GM12878 (cell line): ENCODE results near the gene ACTL10. TPM values are rescaled to one million over a fixed set of nuclear protein-coding genes. Genes with fewer than 3 reads are reported as not detected.

Source experiments
- BHLHE40 ChIP-seq, 2 experiments: fragments of 450-650 bp in 1 of 2; IDR thresholded peaks; 2 replicates each; pipeline ENCODE4 v1.6.1; 2011 to 2017; ENCODE audit warnings: low read depth in 2 of 2, borderline replicate concordance in 1 of 2, improper control_type of control experiment in 1 of 2, low read length in 1 of 2, mild to moderate bottlenecking in 1 of 2
- EGR1 ChIP-seq, 2 experiments: IDR thresholded peaks; 1 replicate in 1 of 2; 2 replicates in 1 of 2; pipeline ENCODE4 v1.6.1; 2011 to 2012; ENCODE audit warnings: low read depth in 2 of 2, low read length in 2 of 2, borderline replicate concordance in 1 of 2, mild to moderate bottlenecking in 1 of 2, moderate library complexity in 1 of 2
- GABPA ChIP-seq: IDR thresholded peaks from 2 replicates; pipeline ENCODE4 v1.6.1; 2014; ENCODE audit warnings: antibody characterized with exemption, low read depth, mild to moderate bottlenecking, inconsistent platforms
- GATAD2B ChIP-seq: fragments of 450-650 bp; conservative IDR thresholded peaks from 2 replicates; pipeline ENCODE4 v1.6.1; 2017; ENCODE audit warnings: low read depth, mild to moderate bottlenecking, moderate library complexity
- KAT2A ChIP-seq: conservative IDR thresholded peaks from 2 replicates; pipeline ENCODE4 v1.6.1; 2011; ENCODE audit warnings: low read depth, low read length; ENCODE audit not compliant: control insufficient read depth
- POLR2A ChIP-seq: IDR thresholded peaks from 2 replicates; pipeline ENCODE4 v1.6.1; 2011; ENCODE audit warnings: low read depth, mild to moderate bottlenecking, low read length
- RFX5 ChIP-seq: IDR thresholded peaks from 2 replicates; pipeline ENCODE4 v1.6.1; 2011; ENCODE audit warnings: low read depth, low read length, improper control_type of control experiment
- SPI1 ChIP-seq: IDR thresholded peaks from 2 replicates; pipeline ENCODE4 v1.6.1; 2011; ENCODE audit warnings: low read depth, mild to moderate bottlenecking, low read length, moderate library complexity, borderline replicate concordance; ENCODE audit not compliant: insufficient read depth
- YY1 ChIP-seq: IDR thresholded peaks from 2 replicates; pipeline ENCODE4 v1.6.1; 2011; ENCODE audit warnings: low read depth, mild to moderate bottlenecking, low read length
- polyA plus RNA-seq, 11 experiments: library from polyadenylated mRNA; depleted of rRNA in 4 of 11; unstranded in 6 of 11; stranded (reverse) in 5 of 11; fragments of >200 nt; fragmentation: Nextera tagmentation in 4 of 11; fragmentation: Illumina TruSeq in 1 of 11; extraction: Ambion mirVana in 4 of 11; extraction: Trizol in 1 of 11; gene quantifications; 1 replicate in 1 of 11; 2 replicates in 10 of 11; pipeline versions ENCODE4 v1.2.1 to v1.2.3, GENCODE V29; 2011 to 2016; ENCODE audit warnings: inconsistent platforms in 2 of 11, missing spikeins in 2 of 11, low read depth in 1 of 11
- total RNA-seq, 4 experiments: library from RNA; depleted of rRNA in 3 of 4; stranded (reverse); fragments of >200 nt in 3 of 4; fragmentation: Illumina TruSeq in 1 of 4; extraction: Trizol in 1 of 4; gene quantifications; 2 replicates each; pipeline versions ENCODE4 v1.2.1 to v1.2.3, GENCODE V29; 2013 to 2021
- TF ChIP-seq, protein P1 (sequence below), 3 experiments: IDR thresholded peaks in 2 of 3; conservative IDR thresholded peaks in 1 of 3; 2 replicates each; pipeline ENCODE4 v1.5.1; 2011; ENCODE audit warnings: low read depth in 3 of 3, low read length in 3 of 3, mild to moderate bottlenecking in 3 of 3, control low read depth in 2 of 3, moderate library complexity in 2 of 3, inconsistent platforms in 1 of 3, mixed read lengths in 1 of 3; ENCODE audit not compliant: control insufficient read depth in 2 of 3, insufficient read depth in 1 of 3; ENCODE audit errors: extremely low read depth in 1 of 3
- TF ChIP-seq, protein P2 (sequence below): IDR thresholded peaks from 2 replicates; pipeline ENCODE4 v1.6.1; 2012; ENCODE audit warnings: low read depth, low read length, improper control_type of control experiment
- TF ChIP-seq, protein P3 (sequence below): IDR thresholded peaks from 2 replicates; pipeline ENCODE4 v1.6.1; 2011; ENCODE audit warnings: borderline replicate concordance, low read depth, mild to moderate bottlenecking, moderate library complexity, low read length; ENCODE audit not compliant: insufficient read depth, poor library complexity, severe bottlenecking
- TF ChIP-seq, protein P4 (sequence below): fragments of 450-650 bp; IDR thresholded peaks from 2 replicates; pipeline ENCODE4 v1.6.1; 2018; ENCODE audit warnings: borderline replicate concordance, mild to moderate bottlenecking; ENCODE audit not compliant: partially characterized antibody
- TF ChIP-seq, protein P5 (sequence below): fragments of 450-650 bp; conservative IDR thresholded peaks from 2 replicates; pipeline ENCODE4 v1.6.1; 2017; ENCODE audit warnings: mild to moderate bottlenecking, moderate library complexity
- TF ChIP-seq, protein P6 (sequence below): fragments of 450-650 bp; IDR thresholded peaks from 2 replicates; pipeline ENCODE4 v1.6.1; 2017; ENCODE audit warnings: low read depth, mild to moderate bottlenecking, moderate library complexity

Gene ACTL10
- total and polyA plus RNA-seq, 10 of the 15 experiments (the other 5 are each of a cell fraction or from before 2014, with no cell fraction given), result 0.12 to 5.0 (median 0.89) TPM

DNA sequence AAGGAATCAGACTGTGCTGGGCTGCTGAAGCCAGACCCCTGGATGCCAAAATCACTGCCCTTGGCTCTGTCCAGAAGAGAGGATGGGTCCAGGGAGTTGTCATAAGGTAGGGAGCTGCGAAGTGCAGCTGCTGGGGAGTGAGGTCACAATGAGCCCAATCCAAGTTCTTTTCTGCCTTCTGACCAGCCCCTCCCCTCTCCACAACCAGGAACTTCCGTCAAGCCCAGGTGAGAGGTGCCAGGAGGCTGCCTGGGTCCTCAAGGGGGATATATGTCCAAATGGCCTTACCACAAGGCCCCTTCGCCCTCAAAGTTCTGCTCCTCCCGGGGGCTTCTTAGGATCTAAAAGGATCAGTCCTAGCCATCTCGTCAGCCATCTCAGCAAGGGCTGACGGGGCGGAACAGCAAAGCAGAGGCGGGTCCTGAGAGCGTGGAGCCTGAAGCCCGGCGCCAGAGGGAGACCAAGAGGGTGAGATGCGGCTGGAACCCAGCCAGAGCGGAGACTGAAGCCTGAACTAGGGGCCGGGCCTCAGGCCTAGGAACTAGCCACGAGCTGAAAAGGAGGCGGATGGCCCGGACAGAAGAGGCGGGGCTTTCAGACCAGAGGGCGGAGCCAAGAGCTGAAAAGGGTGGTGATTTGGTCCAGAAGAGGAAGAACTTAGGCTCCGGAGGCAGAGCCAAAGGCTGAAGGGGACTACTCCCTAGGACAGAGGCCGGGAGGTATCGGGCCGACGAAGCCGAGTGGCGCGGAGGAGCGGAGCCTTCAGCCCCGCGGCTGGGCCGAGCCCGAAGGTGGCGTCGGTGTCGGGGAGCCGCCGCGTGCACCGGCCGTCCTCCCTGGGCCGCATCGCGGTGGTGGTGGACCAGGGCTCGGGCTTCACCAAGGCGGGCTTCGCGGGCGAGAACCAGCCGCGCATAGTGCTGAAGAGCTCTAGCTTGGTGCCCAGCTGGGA, at the start of gene ACTL10 (continued):
- TF ChIP-seq EGR1 (IDR thresholded peaks at IDR 0.05; ENCODE audit: borderline replicate concordance in 1 of 2, low read depth in 2 of 2, low read length in 2 of 2) (peak in 1 of 2 experiments; percentile 48; a peak in 1 of 3 replicates), RFX5 (peak; percentile 47; the same call in 1 of the 2 replicates), SPI1 (0 out of 2 replicates have a peak, but pooled peaks have one; percentile 1), BHLHE40 (IDR thresholded peaks at IDR 0.05; ENCODE audit: borderline replicate concordance in 1 of 2, low read depth in 2 of 2, low read length in 1 of 2) (0 out of 4 replicates have a peak, but pooled peaks of 1 of the 2 experiments have one; percentile 23), GABPA (no peak), KAT2A (no peak), GATAD2B (0 out of 2 replicates have a peak, but pooled peaks have one; percentile 49), POLR2A (peak; percentile 79), YY1 (0 out of 2 replicates have a peak, but pooled peaks have one; percentile 14)
- TF ChIP-seq, protein P1, sequence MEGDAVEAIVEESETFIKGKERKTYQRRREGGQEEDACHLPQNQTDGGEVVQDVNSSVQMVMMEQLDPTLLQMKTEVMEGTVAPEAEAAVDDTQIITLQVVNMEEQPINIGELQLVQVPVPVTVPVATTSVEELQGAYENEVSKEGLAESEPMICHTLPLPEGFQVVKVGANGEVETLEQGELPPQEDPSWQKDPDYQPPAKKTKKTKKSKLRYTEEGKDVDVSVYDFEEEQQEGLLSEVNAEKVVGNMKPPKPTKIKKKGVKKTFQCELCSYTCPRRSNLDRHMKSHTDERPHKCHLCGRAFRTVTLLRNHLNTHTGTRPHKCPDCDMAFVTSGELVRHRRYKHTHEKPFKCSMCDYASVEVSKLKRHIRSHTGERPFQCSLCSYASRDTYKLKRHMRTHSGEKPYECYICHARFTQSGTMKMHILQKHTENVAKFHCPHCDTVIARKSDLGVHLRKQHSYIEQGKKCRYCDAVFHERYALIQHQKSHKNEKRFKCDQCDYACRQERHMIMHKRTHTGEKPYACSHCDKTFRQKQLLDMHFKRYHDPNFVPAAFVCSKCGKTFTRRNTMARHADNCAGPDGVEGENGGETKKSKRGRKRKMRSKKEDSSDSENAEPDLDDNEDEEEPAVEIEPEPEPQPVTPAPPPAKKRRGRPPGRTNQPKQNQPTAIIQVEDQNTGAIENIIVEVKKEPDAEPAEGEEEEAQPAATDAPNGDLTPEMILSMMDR (IDR thresholded peaks at IDR 0.05 in 2 of 3, conservative IDR thresholded peaks at IDR 0.05 in 1 of 3; ENCODE audit: control insufficient read depth in 2 of 3, extremely low read depth in 1 of 3, insufficient read depth in 1 of 3, low read depth in 3 of 3, low read length in 3 of 3), result peak in 2 of 3 experiments; percentile 15 to 28; a peak in 2 of 6 replicates
- TF ChIP-seq, protein P2, sequence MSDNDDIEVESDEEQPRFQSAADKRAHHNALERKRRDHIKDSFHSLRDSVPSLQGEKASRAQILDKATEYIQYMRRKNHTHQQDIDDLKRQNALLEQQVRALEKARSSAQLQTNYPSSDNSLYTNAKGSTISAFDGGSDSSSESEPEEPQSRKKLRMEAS, result peak; percentile 70
- TF ChIP-seq, protein P3, sequence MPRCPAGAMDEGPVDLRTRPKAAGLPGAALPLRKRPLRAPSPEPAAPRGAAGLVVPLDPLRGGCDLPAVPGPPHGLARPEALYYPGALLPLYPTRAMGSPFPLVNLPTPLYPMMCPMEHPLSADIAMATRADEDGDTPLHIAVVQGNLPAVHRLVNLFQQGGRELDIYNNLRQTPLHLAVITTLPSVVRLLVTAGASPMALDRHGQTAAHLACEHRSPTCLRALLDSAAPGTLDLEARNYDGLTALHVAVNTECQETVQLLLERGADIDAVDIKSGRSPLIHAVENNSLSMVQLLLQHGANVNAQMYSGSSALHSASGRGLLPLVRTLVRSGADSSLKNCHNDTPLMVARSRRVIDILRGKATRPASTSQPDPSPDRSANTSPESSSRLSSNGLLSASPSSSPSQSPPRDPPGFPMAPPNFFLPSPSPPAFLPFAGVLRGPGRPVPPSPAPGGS, result peak; percentile 14
- TF ChIP-seq, protein P4, sequence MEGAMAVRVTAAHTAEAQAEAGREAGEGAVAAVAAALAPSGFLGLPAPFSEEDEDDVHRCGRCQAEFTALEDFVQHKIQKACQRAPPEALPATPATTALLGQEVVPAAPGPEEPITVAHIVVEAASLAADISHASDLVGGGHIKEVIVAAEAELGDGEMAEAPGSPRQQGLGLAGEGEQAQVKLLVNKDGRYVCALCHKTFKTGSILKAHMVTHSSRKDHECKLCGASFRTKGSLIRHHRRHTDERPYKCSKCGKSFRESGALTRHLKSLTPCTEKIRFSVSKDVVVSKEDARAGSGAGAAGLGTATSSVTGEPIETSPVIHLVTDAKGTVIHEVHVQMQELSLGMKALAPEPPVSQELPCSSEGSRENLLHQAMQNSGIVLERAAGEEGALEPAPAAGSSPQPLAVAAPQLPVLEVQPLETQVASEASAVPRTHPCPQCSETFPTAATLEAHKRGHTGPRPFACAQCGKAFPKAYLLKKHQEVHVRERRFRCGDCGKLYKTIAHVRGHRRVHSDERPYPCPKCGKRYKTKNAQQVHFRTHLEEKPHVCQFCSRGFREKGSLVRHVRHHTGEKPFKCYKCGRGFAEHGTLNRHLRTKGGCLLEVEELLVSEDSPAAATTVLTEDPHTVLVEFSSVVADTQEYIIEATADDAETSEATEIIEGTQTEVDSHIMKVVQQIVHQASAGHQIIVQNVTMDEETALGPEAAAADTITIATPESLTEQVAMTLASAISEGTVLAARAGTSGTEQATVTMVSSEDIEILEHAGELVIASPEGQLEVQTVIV, result no peak
- TF ChIP-seq, protein P5, sequence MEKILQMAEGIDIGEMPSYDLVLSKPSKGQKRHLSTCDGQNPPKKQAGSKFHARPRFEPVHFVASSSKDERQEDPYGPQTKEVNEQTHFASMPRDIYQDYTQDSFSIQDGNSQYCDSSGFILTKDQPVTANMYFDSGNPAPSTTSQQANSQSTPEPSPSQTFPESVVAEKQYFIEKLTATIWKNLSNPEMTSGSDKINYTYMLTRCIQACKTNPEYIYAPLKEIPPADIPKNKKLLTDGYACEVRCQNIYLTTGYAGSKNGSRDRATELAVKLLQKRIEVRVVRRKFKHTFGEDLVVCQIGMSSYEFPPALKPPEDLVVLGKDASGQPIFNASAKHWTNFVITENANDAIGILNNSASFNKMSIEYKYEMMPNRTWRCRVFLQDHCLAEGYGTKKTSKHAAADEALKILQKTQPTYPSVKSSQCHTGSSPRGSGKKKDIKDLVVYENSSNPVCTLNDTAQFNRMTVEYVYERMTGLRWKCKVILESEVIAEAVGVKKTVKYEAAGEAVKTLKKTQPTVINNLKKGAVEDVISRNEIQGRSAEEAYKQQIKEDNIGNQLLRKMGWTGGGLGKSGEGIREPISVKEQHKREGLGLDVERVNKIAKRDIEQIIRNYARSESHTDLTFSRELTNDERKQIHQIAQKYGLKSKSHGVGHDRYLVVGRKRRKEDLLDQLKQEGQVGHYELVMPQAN, result peak; percentile 72; the same call in 1 of the 2 replicates
- TF ChIP-seq, protein P6, sequence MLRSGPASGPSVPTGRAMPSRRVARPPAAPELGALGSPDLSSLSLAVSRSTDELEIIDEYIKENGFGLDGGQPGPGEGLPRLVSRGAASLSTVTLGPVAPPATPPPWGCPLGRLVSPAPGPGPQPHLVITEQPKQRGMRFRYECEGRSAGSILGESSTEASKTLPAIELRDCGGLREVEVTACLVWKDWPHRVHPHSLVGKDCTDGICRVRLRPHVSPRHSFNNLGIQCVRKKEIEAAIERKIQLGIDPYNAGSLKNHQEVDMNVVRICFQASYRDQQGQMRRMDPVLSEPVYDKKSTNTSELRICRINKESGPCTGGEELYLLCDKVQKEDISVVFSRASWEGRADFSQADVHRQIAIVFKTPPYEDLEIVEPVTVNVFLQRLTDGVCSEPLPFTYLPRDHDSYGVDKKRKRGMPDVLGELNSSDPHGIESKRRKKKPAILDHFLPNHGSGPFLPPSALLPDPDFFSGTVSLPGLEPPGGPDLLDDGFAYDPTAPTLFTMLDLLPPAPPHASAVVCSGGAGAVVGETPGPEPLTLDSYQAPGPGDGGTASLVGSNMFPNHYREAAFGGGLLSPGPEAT, result 0 out of 2 replicates have a peak, but pooled peaks have one; percentile 14
